Right lobe of liver (tissue), 4 donors: ENCODE data around the gene STK38L.

Experiments used
- POLR2A ChIP-seq: fragments of 450-650 bp; IDR thresholded peaks from one replicate; pipeline ENCODE4 v1.6.1; 2017; ENCODE audit warnings: antibody characterized with exemption, mild to moderate bottlenecking
- TF ChIP-seq, protein P1 (sequence below), 4 donors: fragments of 200-600 bp in 3 of 4; fragments of 450-650 bp in 1 of 4; IDR thresholded peaks; one replicate each; pipeline versions ENCODE4 v1.5.1 to v1.8.0; 2016 to 2022; ENCODE audit warnings: antibody characterized with exemption in 4 of 4, mild to moderate bottlenecking in 2 of 4
- donor health status: DM: no; HTN: no; CAD: no.
- donor health status: DM: no; HTN: no; CAD: no.
- donor health status: DM: no; HTN: yes; CAD: no.

DNA sequence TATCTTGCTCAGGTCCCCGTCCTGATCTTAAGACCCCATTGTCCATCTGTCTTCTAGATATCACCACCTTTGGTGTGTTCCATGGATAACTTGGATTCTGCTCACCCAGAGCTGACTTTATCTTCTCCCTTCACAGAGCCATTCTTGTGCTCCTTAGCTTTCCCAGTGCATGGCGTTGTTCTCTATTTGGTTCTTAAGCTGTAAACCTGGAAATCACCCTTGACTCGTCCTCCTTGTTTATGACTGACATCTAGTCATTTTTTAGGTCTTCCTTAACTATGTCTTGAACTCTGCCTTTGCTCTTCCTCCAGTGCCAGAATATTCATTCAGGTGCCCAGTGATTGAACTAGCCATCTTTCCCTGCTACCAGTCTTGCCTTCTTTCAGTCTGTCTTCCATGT is 11.7 kb downstream of the STK38L start:
- TF ChIP-seq, protein P1, sequence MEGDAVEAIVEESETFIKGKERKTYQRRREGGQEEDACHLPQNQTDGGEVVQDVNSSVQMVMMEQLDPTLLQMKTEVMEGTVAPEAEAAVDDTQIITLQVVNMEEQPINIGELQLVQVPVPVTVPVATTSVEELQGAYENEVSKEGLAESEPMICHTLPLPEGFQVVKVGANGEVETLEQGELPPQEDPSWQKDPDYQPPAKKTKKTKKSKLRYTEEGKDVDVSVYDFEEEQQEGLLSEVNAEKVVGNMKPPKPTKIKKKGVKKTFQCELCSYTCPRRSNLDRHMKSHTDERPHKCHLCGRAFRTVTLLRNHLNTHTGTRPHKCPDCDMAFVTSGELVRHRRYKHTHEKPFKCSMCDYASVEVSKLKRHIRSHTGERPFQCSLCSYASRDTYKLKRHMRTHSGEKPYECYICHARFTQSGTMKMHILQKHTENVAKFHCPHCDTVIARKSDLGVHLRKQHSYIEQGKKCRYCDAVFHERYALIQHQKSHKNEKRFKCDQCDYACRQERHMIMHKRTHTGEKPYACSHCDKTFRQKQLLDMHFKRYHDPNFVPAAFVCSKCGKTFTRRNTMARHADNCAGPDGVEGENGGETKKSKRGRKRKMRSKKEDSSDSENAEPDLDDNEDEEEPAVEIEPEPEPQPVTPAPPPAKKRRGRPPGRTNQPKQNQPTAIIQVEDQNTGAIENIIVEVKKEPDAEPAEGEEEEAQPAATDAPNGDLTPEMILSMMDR (IDR thresholded peaks at IDR 0.05) = no peak
- no peak for TF ChIP-seq POLR2A
